ENCODE measurements around the gene KRT72.
A peak's percentile ranks its signal among the peaks of the same experiment; 100 is the strongest.

The KRT72 gene

GRCh38 chr12:52630008-52630500 is 28.8 kb upstream of the KRT72 start:
- no peak for DNase-seq (ENCODE audit: low spot score)

DNA sequence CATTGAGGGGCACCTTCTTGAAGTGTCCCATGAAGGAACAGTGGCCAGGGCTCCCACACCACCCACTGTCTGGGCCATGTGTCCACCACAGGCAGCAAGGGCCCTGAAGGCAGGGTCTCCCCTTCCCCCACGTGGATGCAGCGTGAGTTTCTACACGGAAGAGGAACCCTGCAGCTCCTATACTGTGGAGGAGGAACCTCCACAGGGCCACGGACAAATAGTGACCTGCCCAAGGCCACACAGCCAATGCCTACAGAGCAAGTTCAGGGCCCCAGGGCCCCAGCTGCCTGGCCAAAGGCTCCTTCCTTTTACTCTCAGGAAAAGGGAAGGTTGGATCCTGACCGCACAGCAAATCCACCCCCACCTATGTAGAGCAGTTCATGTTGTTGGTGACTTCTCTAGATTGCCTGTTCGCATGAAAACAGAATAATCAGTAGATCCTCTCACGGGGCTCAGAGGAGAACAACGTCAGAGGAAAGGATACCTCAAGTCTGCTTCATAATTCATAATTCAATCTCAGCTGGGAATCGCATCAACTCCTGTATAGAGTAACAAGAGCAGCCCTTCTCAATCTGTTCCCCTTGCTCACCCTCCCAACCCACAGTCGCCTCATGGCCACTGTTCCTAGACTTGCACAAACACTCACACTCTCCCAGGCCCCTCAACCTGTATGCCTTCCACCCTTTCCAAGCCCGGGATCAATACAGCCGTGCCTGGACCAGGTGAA is 28.2 kb upstream of the KRT72 start:
- no peak for DNase-seq (ENCODE audit: low spot score)

DNA sequence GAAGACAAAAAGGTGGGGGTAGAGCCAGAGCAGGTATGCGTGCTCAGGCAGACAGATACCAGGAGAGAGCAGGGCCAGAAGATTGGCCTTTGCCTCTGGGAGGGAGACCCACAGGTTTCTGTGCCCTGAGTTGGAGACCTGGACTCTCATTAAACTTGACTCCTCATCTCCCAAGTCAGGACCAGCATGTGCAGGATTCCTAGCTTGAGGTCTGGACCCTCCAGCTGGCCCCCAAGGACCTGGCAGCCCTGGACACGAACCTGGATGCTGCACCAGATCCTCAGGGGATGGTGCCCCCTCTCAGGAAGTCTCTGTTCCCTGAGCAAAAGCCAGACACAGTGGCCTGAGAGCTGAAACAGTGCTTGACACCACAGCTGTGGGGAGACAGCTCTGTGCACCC is 27.6 kb upstream of the KRT72 start:
- DNase-seq (ENCODE audit: low spot score) = no peak

DNA sequence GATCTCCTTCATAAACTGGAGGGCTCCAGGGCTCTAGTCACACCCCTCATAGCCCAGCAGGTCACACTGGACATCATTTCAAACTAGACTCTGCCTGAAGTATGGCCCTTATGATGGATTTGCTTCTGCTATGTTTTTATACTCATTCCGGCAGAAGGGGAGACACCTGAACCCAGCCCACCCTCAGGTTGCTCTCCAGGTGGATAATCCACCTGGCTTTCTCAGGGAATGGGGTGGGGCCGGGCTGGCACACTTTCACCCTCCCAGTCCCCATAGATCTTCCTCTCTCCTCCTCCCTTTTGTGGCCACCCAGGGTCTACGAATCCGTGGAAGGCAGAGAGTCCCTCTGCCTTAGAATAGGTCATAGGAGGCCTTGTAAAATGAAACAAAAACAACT is 26.8 kb upstream of the KRT72 start:
- no peak for DNase-seq (ENCODE audit: low spot score)

DNA sequence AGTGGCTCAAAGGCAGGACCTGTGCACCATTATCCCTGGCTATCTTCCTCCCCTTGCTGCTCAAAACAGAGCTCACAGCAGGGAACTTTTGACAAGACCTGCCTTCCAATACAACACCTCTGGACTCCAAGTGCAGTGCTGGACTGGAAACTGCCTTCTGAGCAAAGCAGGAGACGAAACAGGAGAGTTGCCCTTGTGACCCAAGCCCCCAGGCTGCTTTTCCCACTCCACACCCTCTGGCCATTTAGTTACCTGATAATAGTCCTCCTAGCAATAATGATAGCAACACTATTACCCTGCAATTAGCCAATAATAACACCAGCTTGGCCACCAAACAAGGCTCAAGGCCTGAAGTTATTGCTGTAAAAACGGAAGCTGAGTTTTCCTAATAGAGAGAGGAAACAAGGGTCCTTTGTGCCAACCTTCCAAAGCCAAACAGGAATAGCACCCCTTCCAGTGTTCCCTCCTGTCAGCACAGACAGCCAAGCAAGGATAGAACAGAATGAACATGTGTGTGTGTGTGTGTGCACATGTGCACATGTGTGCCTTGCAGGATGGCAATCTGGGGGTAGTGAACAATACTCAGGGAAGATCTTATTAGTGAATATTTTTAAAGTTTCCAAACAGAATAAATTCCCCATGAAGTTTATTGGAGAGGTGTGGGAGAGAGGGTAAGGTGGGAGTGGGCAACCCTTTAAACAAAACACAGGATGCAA is 26.3 kb upstream of the KRT72 start:
- no peak for DNase-seq (ENCODE audit: low spot score)

DNA sequence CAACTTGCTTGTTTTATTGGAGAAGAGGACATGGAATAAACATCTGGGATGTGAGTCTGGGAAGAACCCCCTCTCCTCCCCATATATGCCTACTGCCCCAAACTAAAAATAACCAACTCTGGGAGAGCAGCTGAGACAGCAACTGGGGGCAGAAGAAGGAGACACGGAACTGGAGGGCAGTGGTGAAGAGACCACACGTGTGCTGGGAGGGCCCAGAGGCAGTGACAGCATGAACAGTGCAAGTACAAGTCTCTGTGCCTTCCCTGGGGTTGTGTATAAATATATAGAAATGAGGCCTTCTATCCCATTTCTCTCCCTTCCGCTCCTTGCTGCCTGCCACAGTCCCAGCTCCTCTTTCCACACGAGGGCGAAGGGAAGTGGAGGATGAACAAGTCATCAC is 21.1 kb upstream of the KRT72 start:
- no peak for DNase-seq (ENCODE audit: low spot score)

DNA sequence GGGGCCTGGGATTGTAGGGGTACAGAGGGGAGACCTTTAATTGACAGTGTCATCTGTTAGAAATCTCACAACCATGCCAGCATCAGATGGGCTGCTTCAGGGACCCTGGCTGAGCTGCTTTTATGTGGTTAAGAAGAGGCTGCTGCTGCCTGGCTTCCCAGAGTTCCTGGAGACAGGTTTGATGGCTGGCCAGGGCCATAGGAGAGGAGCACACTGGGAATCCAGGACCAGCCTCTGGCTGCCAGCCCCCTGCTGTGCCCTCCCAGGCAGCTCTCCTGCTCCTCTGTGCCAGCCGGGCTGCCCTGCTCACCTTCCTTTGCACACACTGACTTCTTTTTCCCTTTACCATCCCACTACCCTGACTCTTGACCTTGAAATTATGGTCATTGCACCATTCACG is 17.6 kb upstream of the KRT72 start:
- no peak for DNase-seq (ENCODE audit: low spot score)

GRCh38 chr12:52618216-52618615 is 17.0 kb upstream of the KRT72 start, which contains the start of gene KRT73:
TSS of gene KRT73 (minus strand) at chr12:52618559. CDS start at chr12:52618524, 35 bp downstream.
- no peak for DNase-seq (ENCODE audit: low spot score)

- no peak for DNase-seq (ENCODE audit: low spot score)
These were observed 16.1 kb upstream of the KRT72 start for GRCh38 chr12:52617403-52617785.

DNA sequence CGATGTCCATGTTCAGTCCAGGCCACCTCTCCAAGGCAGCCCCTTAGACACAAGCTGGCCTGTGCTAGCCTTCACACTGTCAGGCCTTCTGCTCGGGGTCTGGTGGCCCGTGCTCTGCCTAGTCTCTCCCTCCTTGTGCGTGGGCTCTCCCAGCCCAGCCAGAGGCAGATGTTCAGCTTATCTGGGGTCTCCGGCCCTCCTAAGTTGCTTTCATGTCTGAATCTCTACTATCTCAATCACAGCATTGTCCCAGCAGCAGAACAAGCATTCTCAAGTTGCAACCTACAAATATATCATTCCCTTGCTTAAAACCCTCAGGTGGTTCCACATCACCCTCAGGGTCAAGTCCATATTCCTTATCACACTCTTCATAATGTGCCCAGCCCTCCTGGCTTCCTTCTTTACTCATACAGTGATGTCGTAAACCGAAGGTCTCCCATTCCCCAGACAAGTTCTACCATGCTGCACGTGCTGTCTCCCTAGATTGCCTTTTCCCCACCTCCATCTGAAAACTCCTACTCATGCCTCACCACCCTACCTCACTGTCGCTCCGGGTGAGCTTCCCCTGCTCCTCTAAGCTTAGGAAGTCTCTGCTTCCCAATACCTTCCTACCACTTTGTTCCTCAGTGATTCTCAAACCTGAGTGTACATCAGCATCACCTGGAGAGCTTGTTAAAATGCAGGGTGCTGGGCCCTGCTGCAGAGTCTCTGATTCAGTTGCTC is 15.6 kb upstream of the KRT72 start:
- no peak for DNase-seq (ENCODE audit: low spot score)

DNA sequence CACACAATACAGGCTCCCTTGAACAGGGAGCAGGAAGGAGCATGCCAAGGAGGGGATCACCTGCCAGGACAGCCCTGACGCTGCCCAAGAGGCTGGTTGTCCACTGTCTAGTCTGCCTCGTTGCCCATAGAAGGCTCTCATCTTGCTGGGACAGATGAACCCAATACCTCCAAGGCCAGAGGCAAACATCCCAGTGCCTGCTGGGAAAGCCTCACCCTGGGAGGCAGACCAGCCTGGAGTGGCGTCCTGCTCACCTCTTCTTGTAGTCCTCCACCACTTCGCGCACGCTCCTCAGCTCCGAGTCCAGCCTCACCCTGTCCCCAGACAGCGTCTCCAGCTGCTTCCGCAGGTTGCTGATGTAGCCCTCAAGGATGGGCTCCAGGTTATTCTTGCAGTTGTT is 14.6 kb upstream of the KRT72 start:
- no peak for DNase-seq (ENCODE audit: low spot score)

DNA sequence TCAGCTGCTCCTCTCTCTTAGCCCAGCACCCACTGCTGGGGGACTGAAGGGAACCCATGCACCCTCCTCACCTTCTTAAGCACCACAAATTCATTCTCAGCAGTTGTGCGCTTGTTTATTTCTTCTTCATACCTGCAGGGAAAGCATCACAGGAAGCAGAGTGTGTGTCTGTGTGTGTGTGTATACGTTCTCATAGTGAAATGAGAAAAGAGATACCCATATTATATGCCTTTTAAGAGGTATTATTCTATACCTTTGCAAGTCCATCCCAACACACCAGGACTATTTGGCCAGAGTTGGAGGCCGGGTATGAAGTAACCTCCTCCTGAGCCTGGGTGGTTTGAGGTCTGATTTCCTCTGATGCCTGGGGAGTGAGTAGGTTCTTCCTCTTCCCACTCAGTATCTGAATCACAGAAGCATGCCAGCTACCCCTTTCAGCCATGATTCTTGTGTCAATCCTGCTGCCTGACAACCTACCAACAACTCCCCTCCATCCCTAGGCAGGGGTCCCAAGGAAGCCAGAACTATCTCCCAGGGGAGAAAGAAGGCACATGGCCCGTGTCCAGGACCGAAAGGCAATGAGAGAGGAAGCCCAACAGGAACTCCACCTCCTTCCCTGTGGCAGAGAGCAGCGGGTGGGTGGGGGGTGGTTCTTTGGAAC is 14.1 kb upstream of the KRT72 start:
- DNase-seq (ENCODE audit: low spot score) = peak; percentile 24

- DNase-seq (ENCODE audit: low spot score) = no peak
These were observed 13.3 kb upstream of the KRT72 start for GRCh38 chr12:52614381-52615207.

- no peak for DNase-seq (ENCODE audit: low spot score)
These were observed 12.2 kb upstream of the KRT72 start for GRCh38 chr12:52613384-52614030.

DNA sequence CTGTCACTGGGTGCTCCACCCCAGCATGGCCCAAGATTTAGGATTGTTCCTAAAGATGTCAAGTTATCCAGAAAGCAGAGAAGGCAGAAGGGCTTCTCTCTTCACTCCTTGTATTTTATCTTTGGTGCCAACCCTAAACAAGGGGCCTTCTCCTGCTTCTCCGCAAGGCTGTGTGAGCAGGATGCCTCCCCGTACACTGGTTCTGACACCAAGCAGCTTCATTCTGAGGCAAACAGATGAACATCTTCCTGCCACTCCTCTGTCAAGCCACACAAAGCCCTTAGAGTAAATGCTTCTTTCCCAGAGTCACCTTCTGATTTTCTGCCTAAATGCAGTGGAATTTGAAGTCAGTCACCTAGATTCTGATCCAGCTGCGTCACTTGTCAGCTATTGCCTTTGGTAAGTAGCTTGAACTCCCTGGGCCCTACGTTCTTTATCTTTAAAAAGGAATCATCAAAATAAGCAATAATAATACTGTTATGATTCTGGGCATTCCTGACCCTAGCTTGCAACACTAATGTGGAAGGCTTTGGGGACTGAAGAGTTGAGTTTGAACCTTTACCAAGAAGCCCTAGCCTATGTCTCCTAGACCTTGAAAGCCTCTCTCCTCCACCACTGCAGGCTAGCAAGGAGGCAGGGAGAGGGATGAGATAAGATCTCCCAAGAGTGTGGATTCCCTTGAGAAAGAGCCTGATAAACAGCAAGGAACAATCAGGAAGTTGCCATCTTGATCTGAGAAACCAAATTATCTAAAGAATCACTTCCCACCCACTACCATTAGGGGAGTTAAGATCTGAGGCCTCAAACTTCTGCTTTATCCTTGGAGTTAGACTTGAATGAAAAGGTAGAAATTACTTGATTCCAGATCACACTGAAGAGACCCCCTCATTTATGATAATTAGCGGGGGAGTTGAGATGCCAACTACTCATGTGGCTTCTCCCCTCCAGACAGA is 11.4 kb upstream of the KRT72 start:
- peak; percentile 28 for DNase-seq (ENCODE audit: low spot score)

DNA sequence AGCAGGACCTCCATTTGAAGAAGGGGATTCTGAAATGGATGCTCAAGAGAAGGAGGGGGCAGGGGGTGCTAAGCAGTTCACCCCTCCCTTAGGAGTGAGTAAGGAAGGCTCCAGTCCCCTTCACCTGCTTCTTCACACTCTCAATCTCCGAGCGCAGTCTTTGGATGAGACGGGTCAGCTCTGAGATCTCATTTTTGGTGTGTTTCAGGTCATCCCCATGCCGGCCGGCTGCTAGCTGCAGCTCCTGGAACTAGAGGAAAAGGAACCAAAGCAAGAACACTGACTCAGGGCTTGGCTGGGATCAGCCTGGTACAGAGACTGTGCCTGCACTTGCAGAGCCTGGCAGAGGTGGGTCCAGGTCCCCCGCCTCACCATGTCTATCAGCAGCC is 9.8 kb upstream of the KRT72 start:
- no peak for DNase-seq (ENCODE audit: low spot score)

- DNase-seq (ENCODE audit: low spot score) = no peak
These were observed 7.8 kb upstream of the KRT72 start for GRCh38 chr12:52608826-52609630.

- no peak for DNase-seq (ENCODE audit: low spot score)
These were observed 6.9 kb upstream of the KRT72 start for GRCh38 chr12:52608161-52608560.

DNA sequence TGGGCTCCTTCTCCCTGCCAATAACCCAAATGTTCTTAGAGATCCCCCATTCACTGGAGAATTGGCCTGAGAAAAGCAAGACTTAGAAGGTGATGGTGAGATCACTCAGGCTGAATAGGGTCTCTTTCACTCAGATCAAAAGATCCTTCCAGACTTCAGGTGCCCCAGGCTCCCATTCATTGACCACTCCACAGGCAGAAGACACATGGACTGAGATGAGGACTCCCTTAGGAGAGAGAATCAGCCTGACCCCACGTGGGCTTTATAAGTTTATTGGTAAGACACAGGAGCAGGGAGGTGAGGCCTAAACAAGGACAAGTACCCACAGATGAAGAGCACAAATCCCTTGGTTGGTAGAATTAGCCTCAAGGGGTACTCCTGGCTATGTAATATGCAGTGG is 6.1 kb upstream of the KRT72 start:
- no peak for DNase-seq (ENCODE audit: low spot score)

Data from CD4-positive, alpha-beta T cell treated with Interleukin-6 at 100 ng/mL for 8 hours (primary cell).